ENCODE results near the gene CTNNA2.

CTNNA2 gene

DNA sequence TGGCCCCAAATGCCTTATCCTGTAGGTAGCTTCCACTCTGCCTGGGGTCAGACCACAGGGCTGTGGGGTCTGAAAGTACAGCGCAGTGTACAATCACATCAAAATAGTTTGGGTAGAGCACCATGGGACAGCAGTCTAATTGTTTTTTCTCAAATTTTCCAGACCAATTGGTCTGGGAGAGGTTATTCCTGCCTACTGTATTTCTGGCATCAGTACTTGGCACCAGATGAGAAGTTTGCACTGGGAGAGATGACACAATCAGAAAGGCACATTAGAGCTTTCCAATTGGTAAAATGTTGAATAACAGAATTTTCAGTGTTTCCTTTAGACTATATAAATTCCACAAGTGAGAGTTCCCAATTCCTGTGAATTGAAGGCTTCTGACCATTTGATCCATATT lies 822.6 kb downstream of the CTNNA2 start:
- no peak overlapping the region for H4K91ac ChIP-seq (ENCODE audit: low read depth, low read length, poor library complexity)
- no peak overlapping the region for H2AK5ac ChIP-seq (ENCODE audit: low read depth, low read length)
- no peak overlapping the region for H2BK12ac ChIP-seq (ENCODE audit: low read length)
- no peak overlapping the region for H2BK120ac ChIP-seq (ENCODE audit: low read depth, low read length)
- H3K9me3 ChIP-seq (replicated peaks in 1 of 2; ENCODE audit: control insufficient read depth in 2 of 2, insufficient read depth in 1 of 2, low read depth in 1 of 2, low read length in 2 of 2), result no peaks in the 10 kb centered on the region
- no peak overlapping the region for H2BK15ac ChIP-seq (ENCODE audit: low read length)
- no peaks in the 10 kb centered on the region for H3K79me1 ChIP-seq (ENCODE audit: low read depth, low read length)
- H3K14ac ChIP-seq (ENCODE audit: low read length), result no peak overlapping the region
- H2AFZ ChIP-seq (ENCODE audit: low read length), result no peak overlapping the region
- no peak overlapping the region for H3K4me3 ChIP-seq (ENCODE audit: low read length in 2 of 2)
- no peak overlapping the region for H3K18ac ChIP-seq (ENCODE audit: low read length)
- H3K27me3 ChIP-seq (ENCODE audit: control insufficient read depth in 3 of 3, insufficient read depth in 3 of 3, low read depth in 1 of 3, low read length in 3 of 3), result no peaks in the 10 kb centered on the region
- H3K23ac ChIP-seq (ENCODE audit: low read depth, low read length, poor library complexity), result no peak overlapping the region
- H3K27ac ChIP-seq (replicated peaks; ENCODE audit: low read length), result no peak overlapping the region
- no CpG with 5 or more reads among the region's 1 CpG for WGBS, 2 donors (ENCODE audit: extremely low coverage in 2 of 2, insufficient read length in 2 of 2, insufficient replicate concordance in 1 of 2)
- no peak overlapping the region for H3K4me2 ChIP-seq (ENCODE audit: insufficient read depth, low read length, poor library complexity, severe bottlenecking)
- H3K4ac ChIP-seq (ENCODE audit: low read length), result no peak overlapping the region
- H3K36me3 ChIP-seq (replicated peaks in 1 of 2; ENCODE audit: control insufficient read depth in 2 of 2, insufficient read depth in 2 of 2, low read length in 2 of 2), result no peaks in the 10 kb centered on the region
- H3K4me1 ChIP-seq (ENCODE audit: control insufficient read depth in 2 of 2, insufficient read depth in 1 of 2, low read depth in 1 of 2, low read length in 2 of 2), result no peaks in the 10 kb centered on the region
- no peak overlapping the region for H4K8ac ChIP-seq (ENCODE audit: low read depth, low read length)
- no peak overlapping the region for H2BK5ac ChIP-seq (ENCODE audit: low read length)
- DNase-seq (ENCODE audit: low spot score), result no peak
- no peak overlapping the region for H3K9ac ChIP-seq (ENCODE audit: low read depth, low read length, poor library complexity)

DNA sequence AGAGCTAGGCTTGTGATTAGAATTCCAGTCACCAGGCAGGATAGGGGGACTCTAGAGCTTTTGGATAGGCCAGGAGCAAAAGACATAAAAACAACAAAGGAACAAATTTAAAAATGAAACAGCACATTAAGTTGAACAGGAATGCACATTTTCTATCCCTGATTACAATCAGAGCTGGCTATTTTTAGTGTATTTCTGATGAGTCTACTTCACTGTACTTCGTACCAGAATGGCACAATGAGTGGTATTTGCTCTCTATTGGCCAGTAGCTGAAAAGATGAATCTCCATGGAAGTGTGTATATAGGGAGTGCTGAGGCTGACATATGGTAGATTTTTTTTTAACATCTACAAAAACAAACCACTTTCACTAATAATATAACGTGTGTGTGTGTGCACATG lies 825.9 kb downstream of the CTNNA2 start:
- no peak overlapping the region for H3K4ac ChIP-seq (ENCODE audit: low read length)
- H2AK5ac ChIP-seq (ENCODE audit: low read depth, low read length), result no peak overlapping the region
- no peak overlapping the region for H3K18ac ChIP-seq (ENCODE audit: low read length)
- H2BK15ac ChIP-seq (ENCODE audit: low read length), result no peak overlapping the region
- no CpG with 5 or more reads among the region's 2 CpGs for WGBS, 2 donors (ENCODE audit: extremely low coverage in 2 of 2, insufficient read length in 2 of 2, insufficient replicate concordance in 1 of 2)
- H2BK120ac ChIP-seq (ENCODE audit: low read depth, low read length), result no peak overlapping the region
- no peaks in the 10 kb centered on the region for H3K27me3 ChIP-seq (ENCODE audit: control insufficient read depth in 3 of 3, insufficient read depth in 3 of 3, low read depth in 1 of 3, low read length in 3 of 3)
- DNase-seq (ENCODE audit: low spot score), result no peak
- no peak overlapping the region for H2BK12ac ChIP-seq (ENCODE audit: low read length)
- H3K9ac ChIP-seq (ENCODE audit: low read depth, low read length, poor library complexity), result no peak overlapping the region
- H3K4me1 ChIP-seq (ENCODE audit: control insufficient read depth in 2 of 2, insufficient read depth in 1 of 2, low read depth in 1 of 2, low read length in 2 of 2), result no peaks in the 10 kb centered on the region
- H3K4me3 ChIP-seq (ENCODE audit: low read length in 2 of 2), result no peak overlapping the region
- H3K4me2 ChIP-seq (ENCODE audit: insufficient read depth, low read length, poor library complexity, severe bottlenecking), result no peak overlapping the region
- H3K14ac ChIP-seq (ENCODE audit: low read length), result no peak overlapping the region
- H2BK5ac ChIP-seq (ENCODE audit: low read length), result no peak overlapping the region
- H3K36me3 ChIP-seq (replicated peaks in 1 of 2; ENCODE audit: control insufficient read depth in 2 of 2, insufficient read depth in 2 of 2, low read length in 2 of 2), result no peaks in the 10 kb centered on the region
- no peak overlapping the region for H3K23ac ChIP-seq (ENCODE audit: low read depth, low read length, poor library complexity)
- H3K27ac ChIP-seq (replicated peaks; ENCODE audit: low read length), result no peak overlapping the region
- H2AFZ ChIP-seq (ENCODE audit: low read length), result no peak overlapping the region
- H4K8ac ChIP-seq (ENCODE audit: low read depth, low read length), result no peak overlapping the region
- H3K9me3 ChIP-seq (replicated peaks in 1 of 2; ENCODE audit: control insufficient read depth in 2 of 2, insufficient read depth in 1 of 2, low read depth in 1 of 2, low read length in 2 of 2), result no peaks in the 10 kb centered on the region
- no peaks in the 10 kb centered on the region for H3K79me1 ChIP-seq (ENCODE audit: low read depth, low read length)
- H4K91ac ChIP-seq (ENCODE audit: low read depth, low read length, poor library complexity), result no peak overlapping the region

DNA sequence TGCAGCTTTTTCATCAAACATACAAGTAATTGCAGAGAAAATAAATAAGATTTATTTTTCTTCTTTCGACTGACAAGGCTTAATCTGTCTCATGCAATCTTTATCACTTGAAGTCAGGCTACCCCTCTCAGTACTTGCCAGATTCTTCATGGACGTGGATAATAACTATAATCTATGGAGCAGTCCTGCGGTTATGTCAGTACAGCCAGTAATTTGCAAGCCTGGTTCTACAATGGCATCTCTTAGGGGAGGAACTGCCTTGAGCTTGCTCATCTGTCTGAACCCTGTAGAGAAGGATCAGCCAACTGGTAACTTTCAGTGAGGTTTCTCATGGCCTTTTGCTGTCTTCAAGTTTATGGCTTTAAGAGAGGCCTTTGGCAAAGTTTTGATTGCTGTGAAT lies 827.2 kb downstream of the CTNNA2 start:
- no peak overlapping the region for H2AK5ac ChIP-seq (ENCODE audit: low read depth, low read length)
- no peak overlapping the region for H4K8ac ChIP-seq (ENCODE audit: low read depth, low read length)
- no peak overlapping the region for H3K4me2 ChIP-seq (ENCODE audit: insufficient read depth, low read length, poor library complexity, severe bottlenecking)
- no peaks in the 10 kb centered on the region for H3K27me3 ChIP-seq (ENCODE audit: control insufficient read depth in 3 of 3, insufficient read depth in 3 of 3, low read depth in 1 of 3, low read length in 3 of 3)
- no peak overlapping the region for H3K27ac ChIP-seq (replicated peaks; ENCODE audit: low read length)
- no CpG with 5 or more reads among the region's 3 CpGs for WGBS, 2 donors (ENCODE audit: extremely low coverage in 2 of 2, insufficient read length in 2 of 2, insufficient replicate concordance in 1 of 2)
- H2AFZ ChIP-seq (ENCODE audit: low read length), result no peak overlapping the region
- DNase-seq (ENCODE audit: low spot score), result no peak
- H3K4me3 ChIP-seq (ENCODE audit: low read length in 2 of 2), result no peak overlapping the region
- H3K4ac ChIP-seq (ENCODE audit: low read length), result no peak overlapping the region
- H3K18ac ChIP-seq (ENCODE audit: low read length), result no peak overlapping the region
- H2BK15ac ChIP-seq (ENCODE audit: low read length), result no peak overlapping the region
- H2BK12ac ChIP-seq (ENCODE audit: low read length), result no peak overlapping the region
- H3K23ac ChIP-seq (ENCODE audit: low read depth, low read length, poor library complexity), result no peak overlapping the region
- H3K9me3 ChIP-seq (replicated peaks in 1 of 2; ENCODE audit: control insufficient read depth in 2 of 2, insufficient read depth in 1 of 2, low read depth in 1 of 2, low read length in 2 of 2), result no peaks in the 10 kb centered on the region
- no peaks in the 10 kb centered on the region for H3K36me3 ChIP-seq (replicated peaks in 1 of 2; ENCODE audit: control insufficient read depth in 2 of 2, insufficient read depth in 2 of 2, low read length in 2 of 2)
- no peak overlapping the region for H3K9ac ChIP-seq (ENCODE audit: low read depth, low read length, poor library complexity)
- no peak overlapping the region for H3K14ac ChIP-seq (ENCODE audit: low read length)
- H2BK5ac ChIP-seq (ENCODE audit: low read length), result no peak overlapping the region
- H2BK120ac ChIP-seq (ENCODE audit: low read depth, low read length), result no peak overlapping the region
- no peak overlapping the region for H4K91ac ChIP-seq (ENCODE audit: low read depth, low read length, poor library complexity)
- no peaks in the 10 kb centered on the region for H3K79me1 ChIP-seq (ENCODE audit: low read depth, low read length)
- H3K4me1 ChIP-seq (ENCODE audit: control insufficient read depth in 2 of 2, insufficient read depth in 1 of 2, low read depth in 1 of 2, low read length in 2 of 2), result no peaks in the 10 kb centered on the region

DNA sequence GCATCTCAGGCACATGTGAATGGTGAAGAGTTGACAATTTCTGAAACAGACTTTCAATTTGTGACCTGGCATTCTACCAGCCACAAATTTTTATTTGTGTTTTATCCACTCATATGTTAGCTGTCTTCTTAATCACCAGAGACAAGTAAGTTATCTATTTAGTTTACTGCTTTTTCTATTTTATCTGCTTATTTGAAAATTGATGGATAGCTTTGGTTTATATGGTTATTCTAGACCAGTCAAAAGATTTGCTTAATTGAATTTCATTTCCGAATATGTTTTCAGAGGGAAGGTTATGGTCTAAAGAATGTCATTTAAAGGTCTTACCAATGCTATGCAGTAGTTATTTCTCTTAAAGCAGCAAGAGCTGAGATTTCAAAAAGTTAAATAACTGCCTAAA lies 835.2 kb downstream of the CTNNA2 start:
- H2BK120ac ChIP-seq (ENCODE audit: low read depth, low read length), result no peak overlapping the region

More for the DNA sequence above, 835.2 kb downstream of the CTNNA2 start:
- Histone ChIP-seq H2BK12ac (ENCODE audit: low read length) (no peak overlapping the region), H3K4me1 (ENCODE audit: control insufficient read depth in 2 of 2, insufficient read depth in 1 of 2, low read depth in 1 of 2, low read length in 2 of 2) (no peaks in the 10 kb centered on the region), H3K27ac (replicated peaks; ENCODE audit: low read length) (no peak overlapping the region), H3K79me1 (ENCODE audit: low read depth, low read length) (no peaks in the 10 kb centered on the region), H3K4ac (ENCODE audit: low read length) (no peak overlapping the region), H3K18ac (ENCODE audit: low read length) (no peak overlapping the region), H3K36me3 (replicated peaks in 1 of 2; ENCODE audit: control insufficient read depth in 2 of 2, insufficient read depth in 2 of 2, low read length in 2 of 2) (no peaks in the 10 kb centered on the region), H3K4me2 (ENCODE audit: insufficient read depth, low read length, poor library complexity, severe bottlenecking) (no peak overlapping the region), H2AK5ac (ENCODE audit: low read depth, low read length) (no peak overlapping the region), H3K14ac (ENCODE audit: low read length) (no peak overlapping the region), H3K9ac (ENCODE audit: low read depth, low read length, poor library complexity) (no peak overlapping the region), H2BK5ac (ENCODE audit: low read length) (no peak overlapping the region), H3K9me3 (replicated peaks in 1 of 2; ENCODE audit: control insufficient read depth in 2 of 2, insufficient read depth in 1 of 2, low read depth in 1 of 2, low read length in 2 of 2) (no peaks in the 10 kb centered on the region), H4K8ac (ENCODE audit: low read depth, low read length) (no peak overlapping the region), H4K91ac (ENCODE audit: low read depth, low read length, poor library complexity) (no peak overlapping the region), H3K27me3 (ENCODE audit: control insufficient read depth in 3 of 3, insufficient read depth in 3 of 3, low read depth in 1 of 3, low read length in 3 of 3) (no peaks in the 10 kb centered on the region), H3K23ac (ENCODE audit: low read depth, low read length, poor library complexity) (no peak overlapping the region), H2BK15ac (ENCODE audit: low read length) (no peak overlapping the region), H2AFZ (ENCODE audit: low read length) (no peak overlapping the region), H3K4me3 (ENCODE audit: low read length in 2 of 2) (no peak overlapping the region)
- no peak for DNase-seq (ENCODE audit: low spot score)
- no CpG with 5 or more reads among the region's 1 CpG for WGBS, 2 donors (ENCODE audit: extremely low coverage in 2 of 2, insufficient read length in 2 of 2, insufficient replicate concordance in 1 of 2)
